Right atrium auricular region (tissue), 2 donors: ENCODE data around the gene NAT9. TPM values are rescaled to one million over a fixed set of nuclear protein-coding genes. Genes with fewer than 3 reads are reported as not detected.

Experiments used
- DNase-seq: peaks from one replicate; pipeline ENCODE4 v3.0.0-alpha.2; 2019; ENCODE audit warnings: low spot score
- H3K27ac ChIP-seq, 2 donors: fragments of 200-600 bp; sonication (generic); 1 replicate in 1 of 2; 2 replicates in 1 of 2; pipeline ENCODE4 v1.5.1; 2016 to 2019
- H3K27me3 ChIP-seq, 2 donors: fragments of 200-600 bp; sonication (generic); one replicate each; pipeline versions ENCODE4 v1.5.1 to v1.6.0; 2017 to 2019
- H3K36me3 ChIP-seq: fragments of 200-600 bp; sonication (generic); one replicate; pipeline ENCODE4 v1.5.1; 2016
- H3K4me1 ChIP-seq, 2 donors: fragments of 200-600 bp; sonication (generic); one replicate each; pipeline versions ENCODE4 v1.5.1 to v1.6.0; 2017 to 2019
- H3K4me3 ChIP-seq, 2 donors: fragments of 200-600 bp; sonication (generic); 1 replicate in 1 of 2; 2 replicates in 1 of 2; pipeline ENCODE4 v1.5.1; 2017 to 2019; ENCODE audit warnings: mild to moderate bottlenecking in 1 of 2, moderate library complexity in 1 of 2
- H3K9me3 ChIP-seq, 2 donors: fragments of 200-600 bp; sonication (generic); one replicate each; pipeline ENCODE4 v1.5.1; 2019
- total RNA-seq, 2 donors: library from RNA; depleted of rRNA; stranded (reverse); fragments of >200 nt; gene quantifications; one replicate each; pipeline ENCODE4 v1.1.0, GENCODE V29; 2016
- TF ChIP-seq, protein P1 (sequence below), 2 donors: fragments of 200-600 bp; sonication (generic); IDR thresholded peaks; one replicate each; pipeline ENCODE4 v1.5.1; 2019; ENCODE audit warnings: antibody characterized with exemption in 2 of 2

NAT9 gene
- total RNA-seq, 2 donors from 2014 or later = 16.2 to 18.7 TPM

DNA sequence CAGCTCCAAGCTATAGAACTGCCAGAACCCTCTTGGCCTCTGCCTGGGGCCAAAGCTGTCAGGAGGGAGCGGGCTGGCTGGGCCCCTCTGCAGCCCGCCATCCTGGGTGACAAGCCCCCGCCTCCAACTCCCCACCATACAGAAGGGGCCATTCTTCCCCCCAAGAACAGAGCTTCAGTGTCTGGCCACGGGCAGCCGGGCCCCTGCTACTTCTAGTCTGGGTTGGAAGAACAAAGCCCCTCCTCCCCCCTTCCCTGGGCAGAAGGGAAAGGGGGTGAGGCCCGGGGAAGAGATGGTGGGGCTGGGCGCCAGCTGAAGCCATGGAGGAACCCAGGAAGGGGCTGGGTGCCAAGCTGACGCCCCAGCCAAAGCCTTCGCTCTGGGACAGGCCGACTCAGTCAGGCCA is 9.0 kb downstream of the NAT9 start:
- Histone ChIP-seq H3K27me3 (no peaks in the 10 kb centered on the region), H3K4me1 (peaks cover 0 to 51% of the 10 kb centered on the region in 2 donors), H3K9me3 (no peaks in the 10 kb centered on the region), H3K27ac (peak overlapping the region; percentile 73 to 83), H3K36me3 (peaks cover 16% of the 10 kb centered on the region), H3K4me3 (no peak overlapping the region)
- TF ChIP-seq, protein P1, sequence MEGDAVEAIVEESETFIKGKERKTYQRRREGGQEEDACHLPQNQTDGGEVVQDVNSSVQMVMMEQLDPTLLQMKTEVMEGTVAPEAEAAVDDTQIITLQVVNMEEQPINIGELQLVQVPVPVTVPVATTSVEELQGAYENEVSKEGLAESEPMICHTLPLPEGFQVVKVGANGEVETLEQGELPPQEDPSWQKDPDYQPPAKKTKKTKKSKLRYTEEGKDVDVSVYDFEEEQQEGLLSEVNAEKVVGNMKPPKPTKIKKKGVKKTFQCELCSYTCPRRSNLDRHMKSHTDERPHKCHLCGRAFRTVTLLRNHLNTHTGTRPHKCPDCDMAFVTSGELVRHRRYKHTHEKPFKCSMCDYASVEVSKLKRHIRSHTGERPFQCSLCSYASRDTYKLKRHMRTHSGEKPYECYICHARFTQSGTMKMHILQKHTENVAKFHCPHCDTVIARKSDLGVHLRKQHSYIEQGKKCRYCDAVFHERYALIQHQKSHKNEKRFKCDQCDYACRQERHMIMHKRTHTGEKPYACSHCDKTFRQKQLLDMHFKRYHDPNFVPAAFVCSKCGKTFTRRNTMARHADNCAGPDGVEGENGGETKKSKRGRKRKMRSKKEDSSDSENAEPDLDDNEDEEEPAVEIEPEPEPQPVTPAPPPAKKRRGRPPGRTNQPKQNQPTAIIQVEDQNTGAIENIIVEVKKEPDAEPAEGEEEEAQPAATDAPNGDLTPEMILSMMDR (IDR thresholded peaks at IDR 0.05) = no peak
- DNase-seq = no peak

DNA sequence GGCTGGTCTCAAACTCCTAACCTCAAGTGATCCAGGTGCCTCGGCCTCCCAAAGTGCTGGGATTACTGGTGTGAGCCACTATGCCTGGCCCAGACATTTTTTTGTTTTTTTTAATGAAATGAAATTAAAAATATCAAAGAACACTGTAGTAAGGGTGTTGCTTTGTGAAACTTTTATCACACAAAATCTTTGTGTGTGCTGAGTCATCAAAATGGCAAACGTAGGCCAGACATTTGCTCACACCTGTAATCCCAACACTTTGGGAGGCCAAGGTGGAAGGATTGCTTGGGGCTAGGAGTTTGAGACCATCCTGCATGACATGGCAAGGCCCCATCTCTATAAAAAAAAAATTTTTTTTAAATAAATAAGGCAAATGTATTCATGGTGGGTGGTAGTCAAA is 9.7 kb downstream of the NAT9 start:
- Histone ChIP-seq H3K9me3 (no peaks in the 10 kb centered on the region), H3K4me1 (peaks cover 0 to 57% of the 10 kb centered on the region in 2 donors), H3K4me3 (no peak overlapping the region), H3K36me3 (peaks cover 9% of the 10 kb centered on the region), H3K27ac (no peak overlapping the region), H3K27me3 (no peaks in the 10 kb centered on the region)
- TF ChIP-seq, protein P1 (IDR thresholded peaks at IDR 0.05) = no peak
- no peak for DNase-seq

DNA sequence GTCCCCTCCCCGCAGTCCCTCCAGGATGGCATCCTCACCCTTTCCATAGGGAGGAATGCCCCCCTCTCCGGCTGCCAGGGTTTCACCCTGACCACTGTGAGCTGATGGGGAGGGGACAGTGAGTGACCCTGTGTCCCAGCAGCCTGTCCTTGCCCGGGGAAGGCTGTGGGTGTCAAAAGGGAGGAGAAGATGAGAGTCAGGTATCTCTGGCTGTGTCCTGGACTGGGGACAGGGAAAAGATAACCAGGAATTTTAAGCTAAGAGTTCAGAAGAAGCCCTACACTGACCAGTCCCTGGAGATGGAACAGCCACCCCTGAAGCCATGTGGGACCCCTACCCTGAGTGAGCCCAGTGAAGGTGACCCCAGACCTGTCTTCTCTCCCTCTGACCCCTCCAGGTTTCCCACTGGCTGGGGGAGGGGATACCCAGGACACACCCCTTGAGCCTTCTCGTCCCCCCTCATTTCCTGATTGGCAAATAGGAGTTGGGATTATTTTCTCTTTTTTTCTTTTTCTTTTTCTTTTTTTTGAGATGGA is 11.3 kb downstream of the NAT9 start:
- Histone ChIP-seq H3K4me1 (peaks cover 0 to 69% of the 10 kb centered on the region in 2 donors), H3K4me3 (no peak overlapping the region), H3K36me3 (no peaks in the 10 kb centered on the region), H3K9me3 (no peaks in the 10 kb centered on the region), H3K27ac (no peak overlapping the region), H3K27me3 (no peaks in the 10 kb centered on the region)
- TF ChIP-seq, protein P1 (IDR thresholded peaks at IDR 0.05) = no peak
- no peak for DNase-seq

DNA sequence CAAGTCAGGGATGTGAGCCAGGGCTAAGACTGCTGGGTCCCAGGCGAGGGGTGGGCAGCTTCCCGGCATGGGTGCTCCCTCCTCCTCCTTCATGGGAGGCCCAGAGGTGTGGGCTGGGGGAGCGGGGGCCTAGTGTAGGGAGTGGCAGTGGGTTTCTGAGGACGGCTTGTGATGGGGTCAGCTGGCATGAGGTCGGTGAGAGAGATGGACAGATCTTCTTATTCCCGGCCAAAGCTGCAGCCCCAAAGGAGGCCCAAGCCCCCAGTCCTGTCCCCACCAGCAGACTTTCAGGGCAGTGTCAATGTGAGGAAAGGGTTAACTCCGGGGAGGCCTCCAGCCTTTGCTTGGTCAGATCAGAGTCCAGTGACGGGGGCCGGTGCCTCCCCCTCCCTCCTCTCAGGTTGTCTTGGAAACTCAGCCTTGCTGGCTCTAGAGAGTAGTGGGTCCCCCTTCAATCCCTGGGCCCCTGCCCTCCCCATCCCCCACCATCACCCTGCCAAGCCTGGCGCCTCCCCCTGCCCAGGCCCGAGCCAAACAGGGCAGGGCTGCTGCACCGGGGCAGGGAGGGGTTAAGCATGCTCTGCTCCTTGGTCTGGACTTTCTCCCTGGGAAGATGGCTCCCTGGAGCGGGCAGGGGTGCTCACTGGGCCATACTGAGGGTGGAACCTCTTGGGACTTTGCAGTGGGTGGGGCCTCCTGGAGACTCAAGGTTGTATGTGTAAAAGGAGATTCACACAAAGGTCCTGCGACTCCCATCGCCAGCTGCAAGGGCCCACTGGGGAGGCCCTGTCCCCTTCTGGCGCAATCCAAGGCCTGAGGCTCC is 12.4 kb downstream of the NAT9 start:
- DNase-seq = no peak
- no peak overlapping the region for H3K27ac ChIP-seq
- peaks cover 0 to 69% of the 10 kb centered on the region in 2 donors for H3K4me1 ChIP-seq
- no peak overlapping the region for H3K4me3 ChIP-seq
- no peaks in the 10 kb centered on the region for H3K27me3 ChIP-seq
- TF ChIP-seq, protein P1 (IDR thresholded peaks at IDR 0.05) = no peak
- H3K9me3 ChIP-seq = no peaks in the 10 kb centered on the region
- H3K36me3 ChIP-seq = no peaks in the 10 kb centered on the region

DNA sequence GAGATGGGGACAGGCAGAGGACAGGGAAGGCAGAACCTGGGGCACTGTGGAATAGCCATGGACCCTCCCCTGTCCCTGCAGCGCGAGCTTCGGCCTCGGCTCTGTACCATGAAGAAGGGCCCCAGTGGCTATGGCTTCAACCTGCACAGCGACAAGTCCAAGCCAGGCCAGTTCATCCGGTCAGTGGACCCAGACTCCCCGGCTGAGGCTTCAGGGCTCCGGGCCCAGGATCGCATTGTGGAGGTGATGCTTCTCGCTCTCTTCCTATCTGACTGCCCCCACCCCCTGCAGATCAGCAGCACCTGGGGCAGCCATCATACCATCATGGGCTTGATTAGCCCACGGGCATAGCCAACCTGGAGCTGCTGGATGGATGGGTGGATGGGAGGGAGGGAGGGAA is 14.2 kb downstream of the NAT9 start:
- Histone ChIP-seq H3K9me3 (no peaks in the 10 kb centered on the region), H3K27ac (no peak overlapping the region), H3K4me1 (peaks cover 0 to 69% of the 10 kb centered on the region in 2 donors), H3K27me3 (no peaks in the 10 kb centered on the region), H3K36me3 (no peaks in the 10 kb centered on the region), H3K4me3 (no peak overlapping the region)
- TF ChIP-seq, protein P1 (IDR thresholded peaks at IDR 0.05) = no peak
- no peak for DNase-seq
